Measurements from ENCODE around the gene SYNE2.

- TF ChIP-seq SP2 (IDR thresholded peaks at IDR 0.05; ENCODE audit: low read length) (no peak), SRF (IDR thresholded peaks at IDR 0.05; ENCODE audit: low read depth, low read length) (no peak), CTCF (IDR thresholded peaks at IDR 0.05; ENCODE audit: control extremely low read depth in 1 of 3, insufficient read depth in 1 of 3, low read depth in 1 of 3, low read length in 3 of 3) (no peak), ASH2L (IDR thresholded peaks at IDR 0.05; ENCODE audit: low read length) (no peak), EGR1 (IDR thresholded peaks at IDR 0.05; ENCODE audit: borderline replicate concordance, low read depth, low read length) (no peak), ATF3 (IDR thresholded peaks at IDR 0.05; ENCODE audit: insufficient read depth, low read depth, low read length) (no peak), JUND (IDR thresholded peaks at IDR 0.05; ENCODE audit: low read length) (no peak), MAFK (IDR thresholded peaks at IDR 0.05; ENCODE audit: low read depth, low read length) (no peak), SAP30 (IDR thresholded peaks at IDR 0.05; ENCODE audit: insufficient read depth, insufficient replicate concordance, low read length) (no peak), ZNF274 (IDR thresholded peaks at IDR 0.05; ENCODE audit: borderline replicate concordance, extremely low read depth, low read length) (no peak)
Measured at GRCh38 chr14:63867933-63868921, 15.4 kb downstream of the SYNE2 start.

Measured in H1 (cell line).